Lung (tissue), 12 donors: ENCODE measurements around the gene FCAMR. TPM values are rescaled to one million over a fixed set of nuclear protein-coding genes. Genes with fewer than 3 reads are reported as not detected.

Experiments
- ATAC-seq: fragments of 200-7000 bp; cut with Tn5 transposase; one replicate; pipeline ENCODE4 v1.9.1; 2020; ENCODE audit warnings: moderate number of reproducible peaks; ENCODE audit not compliant: insufficient read depth, low FRiP score
- DNase-seq, 3 donors: peaks; one replicate each; pipeline ENCODE4 v3.0.0-alpha.2; 2013 to 2017
- H3K27ac ChIP-seq, 2 donors: one replicate each; pipeline ENCODE4 v1.5.1; 2013; ENCODE audit warnings: mild to moderate bottlenecking in 2 of 2, moderate library complexity in 2 of 2, control low read depth in 1 of 2, inconsistent platforms in 1 of 2, low read depth in 1 of 2, low read length in 1 of 2
- H3K27me3 ChIP-seq, 3 donors: one replicate each; pipeline ENCODE4 v1.5.1; 2013; ENCODE audit warnings: low read length in 2 of 3; ENCODE audit not compliant: control insufficient read depth in 3 of 3, insufficient read depth in 3 of 3
- H3K36me3 ChIP-seq, 4 donors: one replicate each; pipeline ENCODE4 v1.5.1; 2013; ENCODE audit warnings: low read length in 4 of 4, mild to moderate bottlenecking in 1 of 4, moderate library complexity in 1 of 4; ENCODE audit not compliant: control insufficient read depth in 4 of 4, insufficient read depth in 4 of 4
- H3K4me1 ChIP-seq, 5 donors: one replicate each; pipeline ENCODE4 v1.5.1; 2013; ENCODE audit warnings: low read length in 5 of 5, mild to moderate bottlenecking in 2 of 5, moderate library complexity in 1 of 5; ENCODE audit not compliant: control insufficient read depth in 5 of 5, insufficient read depth in 5 of 5
- H3K4me3 ChIP-seq: one replicate; pipeline ENCODE4 v1.5.1; 2013; ENCODE audit warnings: mild to moderate bottlenecking, control low read depth, moderate library complexity
- H3K9ac ChIP-seq, 2 donors: one replicate each; pipeline ENCODE4 v1.5.1; 2013; ENCODE audit warnings: low read length in 2 of 2, control low read depth in 1 of 2; ENCODE audit not compliant: insufficient read depth in 1 of 2
- H3K9me3 ChIP-seq, 4 donors: one replicate each; pipeline ENCODE4 v1.5.1; 2013; ENCODE audit warnings: low read length in 3 of 4, mild to moderate bottlenecking in 1 of 4, moderate library complexity in 1 of 4; ENCODE audit not compliant: control insufficient read depth in 4 of 4, insufficient read depth in 3 of 4
- CTCF ChIP-seq: IDR thresholded peaks from 2 replicates; pipeline ENCODE4 v1.5.1; 2012; ENCODE audit warnings: mild to moderate bottlenecking; ENCODE audit errors: control extremely low read depth, extremely low read depth
- WGBS, 2 donors: extraction: QIAGEN DNeasy Blood & Tissue Kit; methylation state at CpG; one replicate each; pipeline ENCODE4 v1.1.7; 2013; 5-methylcytosine and 5-hydroxymethylcytosine counted together
- polyA plus RNA-seq, 2 donors: library from polyadenylated mRNA; stranded (reverse); fragments of 200-250 nt; gene quantifications; one replicate each; pipeline ENCODE4 v1.2.1, GENCODE V29; 2013
- total RNA-seq, 2 donors: library from RNA; depleted of rRNA in 1 of 2; stranded (reverse); fragments of >200 nt in 1 of 2; gene quantifications; one replicate each; pipeline ENCODE4 v1.2.1, GENCODE V29; 2014 to 2021
- donor health status: control.
- donor health status: control.
- donor health status: Bipolar disorder and iron deficiency.
- donor health status: healthy.
- donor health status: DM: yes; HTN: yes; CAD: no.

Gene FCAMR
- total and polyA plus RNA-seq, 4 donors: 0.18 to 0.40 TPM; not detected in 2

- no peak for TF ChIP-seq CTCF
- ATAC-seq (no peak), DNase-seq (no peak)
- H3K36me3 ChIP-seq: no peaks in the 10 kb centered on the region
- H3K27ac ChIP-seq: no peak overlapping the region
- whole genome bisulfite sequencing, 2 donors: 85 to 92% methylated on average over 3 of the region's 3 CpGs
- H3K4me3 ChIP-seq: no peak overlapping the region
- no peaks in the 10 kb centered on the region for H3K4me1 ChIP-seq
- H3K27me3 ChIP-seq: no peaks in the 10 kb centered on the region
- no peak overlapping the region for H3K9ac ChIP-seq
- H3K9me3 ChIP-seq: peaks cover 0 to 2% (median 0%) of the 10 kb centered on the region in 4 donors
Observed at GRCh38 chr1:207014728-207015127, 44.5 kb upstream of the FCAMR start.

- DNase-seq (no peak), ATAC-seq (no peak)
- Histone ChIP-seq H3K4me1 (peaks cover 0 to 6% (median 0%) of the 10 kb centered on the region in 5 donors), H3K27ac (no peak overlapping the region), H3K4me3 (no peak overlapping the region), H3K36me3 (no peaks in the 10 kb centered on the region), H3K9me3 (peaks cover 0 to 2% (median 0%) of the 10 kb centered on the region in 4 donors), H3K9ac (no peak overlapping the region), H3K27me3 (no peaks in the 10 kb centered on the region)
- no peak for TF ChIP-seq CTCF
- 70 to 73% methylated on average over 6 of the region's 6 CpGs for WGBS, 2 donors
Observed at GRCh38 chr1:207013321-207014085, 43.2 kb upstream of the FCAMR start.

GRCh38 chr1:207010726-207011125 is 40.5 kb upstream of the FCAMR start:
- H3K36me3 ChIP-seq: no peaks in the 10 kb centered on the region
- no peaks in the 10 kb centered on the region for H3K27me3 ChIP-seq
- no peak overlapping the region for H3K9ac ChIP-seq
- H3K27ac ChIP-seq: peak overlapping the region in 1 of 2 donors; percentile 80
- WGBS, 2 donors: 80 to 88% methylated on average over 2 of the region's 2 CpGs
- DNase-seq (no peak), ATAC-seq (peak; percentile 13)
- no peak for TF ChIP-seq CTCF
- H3K9me3 ChIP-seq: no peaks in the 10 kb centered on the region
- peaks cover 0 to 6% (median 0%) of the 10 kb centered on the region in 5 donors for H3K4me1 ChIP-seq
- no peak overlapping the region for H3K4me3 ChIP-seq
